Neural cell (in vitro differentiated cells): ENCODE measurements around the gene APBA2. TPM values are rescaled to one million over a fixed set of nuclear protein-coding genes. Genes with fewer than 3 reads are reported as not detected.

ENCODE experiments used
- H2AFZ ChIP-seq: fragments of 200-600, 300-800 bp; sonication (generic), shearing (Covaris generic); 2 replicates; pipeline ENCODE4 v1.6.0; 2014; ENCODE audit warnings: low read depth, mild to moderate bottlenecking, antibody characterized with exemption, low read length, moderate library complexity
- H3F3A ChIP-seq: fragments of 200-600 bp; shearing (Covaris generic); 2 replicates; pipeline ENCODE4 v1.6.1; 2016; ENCODE audit warnings: mild to moderate bottlenecking, moderate library complexity, mixed read lengths, antibody characterized with exemption, low read length; ENCODE audit not compliant: insufficient read depth, poor library complexity, severe bottlenecking
- H3K27ac ChIP-seq: fragments of 200-600, 300-800 bp; sonication (generic), shearing (Covaris generic); 2 replicates; pipeline ENCODE4 v1.5.1; 2014; ENCODE audit warnings: mild to moderate bottlenecking, low read length, moderate library complexity
- H3K27me3 ChIP-seq: fragments of 300-800, 200-600 bp; sonication (generic), shearing (Covaris generic); 2 replicates; pipeline ENCODE4 v1.6.0; 2014; ENCODE audit warnings: mild to moderate bottlenecking, low read depth, low read length, moderate library complexity; ENCODE audit not compliant: insufficient read depth
- H3K36me3 ChIP-seq: fragments of 300-800, 200-600 bp; sonication (generic), shearing (Covaris generic); 2 replicates; pipeline ENCODE4 v1.5.1; 2014; ENCODE audit warnings: mild to moderate bottlenecking, antibody characterized with exemption, low read length, moderate library complexity; ENCODE audit not compliant: insufficient read depth
- H3K4me2 ChIP-seq: fragments of 300-800, 200-600 bp; sonication (generic), shearing (Covaris generic); 2 replicates; pipeline ENCODE4 v1.6.0; 2014; ENCODE audit warnings: mild to moderate bottlenecking, low read length
- H3K4me3 ChIP-seq: fragments of 300-800, 200-600 bp; sonication (generic), shearing (Covaris generic); 2 replicates; pipeline ENCODE4 v1.5.1; 2014; ENCODE audit warnings: mild to moderate bottlenecking, low read length, moderate library complexity
- H3K79me2 ChIP-seq: fragments of 200-600 bp; shearing (Covaris generic); replicated peaks from 2 replicates; pipeline ENCODE4 v1.6.0; 2014; ENCODE audit warnings: mild to moderate bottlenecking, low read length, moderate library complexity; ENCODE audit not compliant: insufficient read depth
- H3K9ac ChIP-seq: fragments of 300-800, 200-600 bp; sonication (generic), shearing (Covaris generic); 2 replicates; pipeline ENCODE4 v1.6.1; 2016; ENCODE audit warnings: mild to moderate bottlenecking, low read length, mixed read lengths
- H3K9me2 ChIP-seq: fragments of 200-600 bp; shearing (Covaris generic); 2 replicates; pipeline ENCODE4 v1.6.1; 2016; ENCODE audit warnings: mild to moderate bottlenecking, low read length, mixed read lengths; ENCODE audit not compliant: insufficient read depth
- H3K9me3 ChIP-seq: fragments of 200-600, 300-800 bp; sonication (generic), shearing (Covaris generic); 2 replicates; pipeline ENCODE4 v1.6.1; 2016; ENCODE audit warnings: mild to moderate bottlenecking, mixed run types, low read length, moderate library complexity, mixed read lengths
- H4K20me1 ChIP-seq: fragments of 200-600 bp; shearing (Covaris generic); 2 replicates; pipeline ENCODE4 v1.6.1; 2016; ENCODE audit warnings: mild to moderate bottlenecking, mixed run types; ENCODE audit not compliant: insufficient read depth
- EP300 ChIP-seq: fragments of 450-650 bp; conservative IDR thresholded peaks from 2 replicates; pipeline ENCODE4 v1.6.1; 2014; ENCODE audit warnings: antibody characterized with exemption, mild to moderate bottlenecking, moderate library complexity; ENCODE audit not compliant: poor library complexity, severe bottlenecking
- EZH2 ChIP-seq: fragments of 200-600, 300-800 bp; shearing (Covaris generic), sonication (generic); IDR thresholded peaks from 2 replicates; pipeline ENCODE4 v1.6.1; 2014; ENCODE audit warnings: antibody characterized with exemption, low read length, borderline replicate concordance, mild to moderate bottlenecking; ENCODE audit not compliant: insufficient read depth, poor library complexity, severe bottlenecking
- MXI1 ChIP-seq: fragments of 450-650 bp; conservative IDR thresholded peaks from 2 replicates; pipeline ENCODE4 v1.6.1; 2014; ENCODE audit warnings: antibody characterized with exemption, mild to moderate bottlenecking; ENCODE audit not compliant: poor library complexity, severe bottlenecking
- POLR2AphosphoS5 ChIP-seq: IDR thresholded peaks from 2 replicates; pipeline ENCODE4 v1.6.1; 2012
- RAD21 ChIP-seq: fragments of 450-650 bp; conservative IDR thresholded peaks from 2 replicates; pipeline ENCODE4 v1.6.1; 2014; ENCODE audit warnings: antibody characterized with exemption, mild to moderate bottlenecking, moderate library complexity
- SMC3 ChIP-seq: fragments of 450-650 bp; conservative IDR thresholded peaks from 2 replicates; pipeline ENCODE4 v1.6.1; 2014; ENCODE audit warnings: antibody characterized with exemption, mild to moderate bottlenecking, moderate library complexity; ENCODE audit not compliant: poor library complexity
- TAF1 ChIP-seq: IDR thresholded peaks from 2 replicates; pipeline ENCODE4 v1.6.1; 2012; ENCODE audit warnings: low read depth
- polyA plus RNA-seq: library from polyadenylated mRNA; depleted of rRNA; stranded (reverse); fragments of >200 nt; gene quantifications from 2 replicates; pipeline ENCODE4 v1.2.3, GENCODE V29; 2014
- TF ChIP-seq, protein P1 (sequence below): fragments of 450-650 bp; IDR thresholded peaks from 2 replicates; pipeline ENCODE4 v1.5.1; 2014; ENCODE audit warnings: antibody characterized with exemption, mild to moderate bottlenecking, moderate library complexity; ENCODE audit not compliant: poor library complexity, severe bottlenecking
- TF ChIP-seq, protein P2 (sequence below): IDR thresholded peaks from 2 replicates; pipeline ENCODE4 v1.6.1; 2012; ENCODE audit warnings: borderline replicate concordance

The APBA2 gene
- polyA plus RNA-seq, 1 donor from 2014 or later = 134 TPM

DNA sequence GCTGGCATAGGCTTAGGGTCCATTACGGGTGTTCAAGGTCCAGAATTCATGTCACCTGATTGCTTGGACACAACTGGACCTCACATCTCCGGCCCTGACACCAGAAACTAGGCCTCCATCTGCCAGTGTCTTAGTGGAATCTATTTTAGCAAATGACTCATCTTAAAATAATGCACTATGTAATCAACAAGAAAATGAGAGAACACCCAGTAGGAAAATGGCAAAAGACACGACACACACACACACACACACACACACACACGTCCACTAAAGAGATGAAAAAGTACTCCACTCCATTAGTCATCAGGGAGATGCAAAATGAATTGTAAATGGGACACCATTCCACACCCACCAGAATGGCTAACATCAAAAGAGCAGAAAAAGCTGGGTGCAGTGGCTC is 11.2 kb downstream of the APBA2 start:
- Histone ChIP-seq H3F3A (no peaks in the 10 kb centered on the region), H3K27ac (no peak overlapping the region), H3K27me3 (no peaks in the 10 kb centered on the region), H2AFZ (no peak overlapping the region), H3K4me3 (no peak overlapping the region), H3K9ac (no peak overlapping the region), H3K9me2 (no peaks in the 10 kb centered on the region), H3K4me2 (no peak overlapping the region), H4K20me1 (no peaks in the 10 kb centered on the region), H3K79me2 (peaks cover 47% of the 10 kb centered on the region), H3K36me3 (no peaks in the 10 kb centered on the region), H3K9me3 (peaks cover 17% of the 10 kb centered on the region)
- TF ChIP-seq SMC3 (no peak), TAF1 (no peak), EP300 (no peak), MXI1 (no peak), EZH2 (no peak), POLR2AphosphoS5 (no peak), RAD21 (no peak)
- TF ChIP-seq, protein P1, sequence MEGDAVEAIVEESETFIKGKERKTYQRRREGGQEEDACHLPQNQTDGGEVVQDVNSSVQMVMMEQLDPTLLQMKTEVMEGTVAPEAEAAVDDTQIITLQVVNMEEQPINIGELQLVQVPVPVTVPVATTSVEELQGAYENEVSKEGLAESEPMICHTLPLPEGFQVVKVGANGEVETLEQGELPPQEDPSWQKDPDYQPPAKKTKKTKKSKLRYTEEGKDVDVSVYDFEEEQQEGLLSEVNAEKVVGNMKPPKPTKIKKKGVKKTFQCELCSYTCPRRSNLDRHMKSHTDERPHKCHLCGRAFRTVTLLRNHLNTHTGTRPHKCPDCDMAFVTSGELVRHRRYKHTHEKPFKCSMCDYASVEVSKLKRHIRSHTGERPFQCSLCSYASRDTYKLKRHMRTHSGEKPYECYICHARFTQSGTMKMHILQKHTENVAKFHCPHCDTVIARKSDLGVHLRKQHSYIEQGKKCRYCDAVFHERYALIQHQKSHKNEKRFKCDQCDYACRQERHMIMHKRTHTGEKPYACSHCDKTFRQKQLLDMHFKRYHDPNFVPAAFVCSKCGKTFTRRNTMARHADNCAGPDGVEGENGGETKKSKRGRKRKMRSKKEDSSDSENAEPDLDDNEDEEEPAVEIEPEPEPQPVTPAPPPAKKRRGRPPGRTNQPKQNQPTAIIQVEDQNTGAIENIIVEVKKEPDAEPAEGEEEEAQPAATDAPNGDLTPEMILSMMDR = no peak
- TF ChIP-seq, protein P2, sequence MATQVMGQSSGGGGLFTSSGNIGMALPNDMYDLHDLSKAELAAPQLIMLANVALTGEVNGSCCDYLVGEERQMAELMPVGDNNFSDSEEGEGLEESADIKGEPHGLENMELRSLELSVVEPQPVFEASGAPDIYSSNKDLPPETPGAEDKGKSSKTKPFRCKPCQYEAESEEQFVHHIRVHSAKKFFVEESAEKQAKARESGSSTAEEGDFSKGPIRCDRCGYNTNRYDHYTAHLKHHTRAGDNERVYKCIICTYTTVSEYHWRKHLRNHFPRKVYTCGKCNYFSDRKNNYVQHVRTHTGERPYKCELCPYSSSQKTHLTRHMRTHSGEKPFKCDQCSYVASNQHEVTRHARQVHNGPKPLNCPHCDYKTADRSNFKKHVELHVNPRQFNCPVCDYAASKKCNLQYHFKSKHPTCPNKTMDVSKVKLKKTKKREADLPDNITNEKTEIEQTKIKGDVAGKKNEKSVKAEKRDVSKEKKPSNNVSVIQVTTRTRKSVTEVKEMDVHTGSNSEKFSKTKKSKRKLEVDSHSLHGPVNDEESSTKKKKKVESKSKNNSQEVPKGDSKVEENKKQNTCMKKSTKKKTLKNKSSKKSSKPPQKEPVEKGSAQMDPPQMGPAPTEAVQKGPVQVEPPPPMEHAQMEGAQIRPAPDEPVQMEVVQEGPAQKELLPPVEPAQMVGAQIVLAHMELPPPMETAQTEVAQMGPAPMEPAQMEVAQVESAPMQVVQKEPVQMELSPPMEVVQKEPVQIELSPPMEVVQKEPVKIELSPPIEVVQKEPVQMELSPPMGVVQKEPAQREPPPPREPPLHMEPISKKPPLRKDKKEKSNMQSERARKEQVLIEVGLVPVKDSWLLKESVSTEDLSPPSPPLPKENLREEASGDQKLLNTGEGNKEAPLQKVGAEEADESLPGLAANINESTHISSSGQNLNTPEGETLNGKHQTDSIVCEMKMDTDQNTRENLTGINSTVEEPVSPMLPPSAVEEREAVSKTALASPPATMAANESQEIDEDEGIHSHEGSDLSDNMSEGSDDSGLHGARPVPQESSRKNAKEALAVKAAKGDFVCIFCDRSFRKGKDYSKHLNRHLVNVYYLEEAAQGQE = no peak

DNA sequence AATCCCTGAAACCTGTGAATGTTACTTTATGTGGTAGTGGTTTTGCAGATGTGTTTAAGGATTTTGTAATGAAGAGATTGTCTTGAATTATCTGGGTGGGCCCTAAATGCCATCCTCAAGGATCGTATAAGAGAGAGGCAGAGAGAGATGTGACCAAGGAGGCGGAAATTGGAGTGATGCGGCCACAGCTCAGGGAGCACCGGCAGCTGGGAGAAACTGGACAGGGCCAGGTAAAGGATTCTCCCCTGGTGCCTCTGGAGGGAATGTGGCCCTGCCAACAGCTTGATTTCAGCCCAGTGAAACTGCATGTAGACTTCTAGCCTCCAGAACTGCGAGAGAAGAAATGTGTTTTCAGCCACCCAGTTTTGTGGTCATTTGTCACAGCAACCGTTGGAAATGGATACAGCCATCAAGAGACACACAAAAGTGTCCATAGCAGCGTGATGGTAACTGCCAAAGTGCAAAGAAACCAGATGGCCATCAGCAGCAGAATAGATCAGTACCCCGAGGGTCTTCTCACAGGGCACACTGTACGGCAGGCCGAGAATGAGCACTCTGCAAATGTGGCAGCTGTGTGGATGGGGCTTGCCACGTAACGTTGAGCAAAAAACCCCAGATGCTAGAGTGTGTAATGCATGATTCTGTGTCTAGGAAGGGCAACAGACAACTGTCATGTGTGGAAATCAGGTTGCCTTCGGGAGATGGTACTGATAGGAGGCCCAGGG is 12.2 kb downstream of the APBA2 start:
- Histone ChIP-seq H3K4me3 (no peak overlapping the region), H2AFZ (no peak overlapping the region), H4K20me1 (no peaks in the 10 kb centered on the region), H3K27ac (no peak overlapping the region), H3K79me2 (peaks cover 47% of the 10 kb centered on the region), H3K27me3 (no peaks in the 10 kb centered on the region), H3K36me3 (no peaks in the 10 kb centered on the region), H3K4me2 (no peak overlapping the region), H3K9me2 (no peaks in the 10 kb centered on the region), H3K9ac (no peak overlapping the region), H3K9me3 (peaks cover 17% of the 10 kb centered on the region), H3F3A (no peaks in the 10 kb centered on the region)
- TF ChIP-seq, protein P1 = no peak
- TF ChIP-seq, protein P2 = no peak
- TF ChIP-seq EP300 (no peak), EZH2 (no peak), RAD21 (no peak), SMC3 (no peak), MXI1 (no peak), POLR2AphosphoS5 (no peak), TAF1 (no peak)
